HG03460 (cell line): ENCODE results near the gene CMTM8.
"Not testable (repeated sequence)": the region's sequence is repeated elsewhere in the genome, so short reads cannot be mapped to it uniquely, and the experiment has no call there.

ENCODE experiments used
- ATAC-seq: cut with Tn5 transposase; IDR thresholded peaks from one replicate; pipeline ENCODE4 v1.9.1; 2021; ENCODE audit not compliant: unreplicated experiment

Gene CMTM8, protein sequence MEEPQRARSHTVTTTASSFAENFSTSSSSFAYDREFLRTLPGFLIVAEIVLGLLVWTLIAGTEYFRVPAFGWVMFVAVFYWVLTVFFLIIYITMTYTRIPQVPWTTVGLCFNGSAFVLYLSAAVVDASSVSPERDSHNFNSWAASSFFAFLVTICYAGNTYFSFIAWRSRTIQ

DNA sequence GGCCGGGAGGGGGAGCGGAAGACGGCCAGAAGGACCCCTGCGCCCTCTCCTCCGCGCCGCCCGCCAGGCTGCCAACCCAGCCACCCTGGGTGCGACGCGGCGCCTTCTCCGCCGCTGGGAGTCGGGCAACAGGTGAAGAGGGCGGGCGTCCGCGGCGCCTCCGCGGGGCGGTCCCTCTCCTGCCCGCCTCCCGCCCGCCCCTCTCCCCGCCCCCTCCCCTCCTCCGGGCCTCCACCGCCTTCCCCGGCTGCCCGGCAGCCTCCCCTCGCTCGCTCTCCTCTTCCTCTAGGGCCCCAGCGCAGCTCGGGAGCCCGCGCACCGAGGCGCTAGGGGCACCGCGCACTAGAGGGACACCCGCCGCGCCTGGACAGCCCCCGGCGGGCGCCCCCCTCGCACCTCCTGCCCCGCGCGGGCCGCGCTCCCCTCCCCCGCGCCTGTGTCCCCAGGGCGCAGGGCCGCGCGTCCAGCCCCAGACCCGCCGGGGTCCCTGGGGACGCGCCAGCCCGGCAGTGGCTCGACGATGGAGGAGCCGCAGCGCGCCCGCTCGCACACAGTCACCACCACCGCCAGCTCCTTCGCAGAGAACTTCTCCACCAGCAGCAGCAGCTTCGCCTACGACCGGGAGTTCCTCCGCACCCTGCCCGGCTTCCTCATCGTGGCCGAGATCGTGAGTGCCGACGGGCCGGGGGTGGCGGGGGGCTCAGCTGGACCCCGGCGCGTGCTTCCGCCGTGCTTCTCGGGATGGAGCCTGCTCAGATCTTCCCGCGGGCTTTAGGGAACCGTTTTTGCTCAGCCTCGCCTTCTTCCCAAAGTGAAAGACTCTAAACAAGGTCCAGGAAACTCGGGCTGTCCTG is at the start of gene CMTM8:
TSS of gene CMTM8 (plus strand) at position 228 of the 854 bp plus-strand sequence. CDS start at position 521, 293 bp downstream.
- peak; percentile 42 for ATAC-seq

DNA sequence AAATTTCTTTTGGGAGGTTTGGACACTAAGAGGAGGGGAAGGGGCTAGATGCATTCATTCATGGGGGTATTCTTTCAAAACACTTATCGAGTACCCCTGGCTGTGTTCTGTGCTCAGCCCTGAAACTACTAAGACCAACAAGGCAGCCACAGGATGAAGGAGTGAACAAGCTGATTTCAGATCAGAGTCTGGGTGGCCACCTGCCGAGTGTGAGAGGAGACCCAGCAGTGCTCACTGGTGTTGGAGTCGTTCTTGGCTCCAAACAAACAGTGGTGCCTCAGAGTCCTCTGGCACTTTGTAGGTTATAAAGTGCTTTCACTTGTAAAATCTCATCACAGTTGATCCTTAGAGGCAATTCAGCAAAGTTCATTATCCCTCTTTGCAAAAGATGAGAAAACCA is 48.8 kb upstream of the CMTM8 start:
- no peak for ATAC-seq

DNA sequence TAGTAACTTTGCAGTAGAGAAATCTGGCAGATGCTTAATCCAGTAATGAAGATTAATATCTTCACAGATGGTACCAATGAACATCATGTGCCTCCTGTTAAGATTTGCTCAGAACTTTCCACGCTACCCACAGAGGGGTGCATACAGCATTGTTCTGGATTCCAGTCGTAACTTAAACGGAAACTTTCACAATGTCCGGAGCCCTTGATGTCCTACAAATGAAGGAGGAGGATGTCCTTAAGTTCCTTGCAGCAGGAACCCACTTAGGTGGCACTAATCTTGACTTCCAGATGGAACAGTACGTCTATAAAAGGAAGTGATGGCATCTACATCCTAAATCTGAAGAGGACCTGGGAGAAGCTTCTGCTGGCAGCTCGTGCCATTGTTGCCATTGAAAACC is 47.9 kb upstream of the CMTM8 start:
- not testable (repeated sequence) for ATAC-seq

DNA sequence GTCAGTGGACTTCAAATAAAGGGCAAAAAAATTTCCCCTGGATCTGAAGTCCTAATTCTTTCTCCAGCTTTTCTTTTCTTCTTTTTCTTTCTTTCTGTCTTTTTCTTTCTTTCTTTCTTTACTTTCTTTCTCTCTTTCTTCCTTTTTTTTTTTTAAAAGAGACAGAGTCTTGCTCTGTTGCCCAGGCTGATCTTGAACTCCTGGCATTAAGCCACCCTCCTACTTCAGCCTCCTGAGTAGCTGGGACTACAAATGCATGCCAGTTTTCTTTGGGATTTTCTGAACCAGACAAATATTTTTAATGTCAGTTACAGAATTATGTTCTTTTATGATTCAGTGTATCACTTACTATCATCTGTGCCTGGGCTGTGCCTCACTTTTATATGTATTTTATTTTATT is 45.4 kb upstream of the CMTM8 start:
- no peak for ATAC-seq

DNA sequence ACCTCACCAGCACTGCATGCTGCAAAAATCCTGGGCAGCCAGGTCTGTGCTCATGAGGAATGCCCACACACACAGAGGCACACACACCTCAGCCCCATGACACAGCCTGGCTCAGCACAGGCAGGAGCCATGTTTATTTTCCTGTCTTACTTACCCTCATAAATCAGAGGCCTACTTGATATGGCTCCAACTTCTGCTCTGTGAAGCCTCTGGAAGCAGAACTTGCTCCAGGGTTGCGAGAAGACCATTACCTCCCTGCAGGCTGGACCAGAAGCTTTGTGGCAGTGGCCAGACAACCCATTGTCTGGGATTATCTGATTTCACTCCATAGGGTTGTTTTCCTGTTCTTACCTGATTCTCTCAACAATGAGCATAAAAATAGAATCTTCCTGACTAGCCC is 43.8 kb upstream of the CMTM8 start:
- no peak for ATAC-seq

DNA sequence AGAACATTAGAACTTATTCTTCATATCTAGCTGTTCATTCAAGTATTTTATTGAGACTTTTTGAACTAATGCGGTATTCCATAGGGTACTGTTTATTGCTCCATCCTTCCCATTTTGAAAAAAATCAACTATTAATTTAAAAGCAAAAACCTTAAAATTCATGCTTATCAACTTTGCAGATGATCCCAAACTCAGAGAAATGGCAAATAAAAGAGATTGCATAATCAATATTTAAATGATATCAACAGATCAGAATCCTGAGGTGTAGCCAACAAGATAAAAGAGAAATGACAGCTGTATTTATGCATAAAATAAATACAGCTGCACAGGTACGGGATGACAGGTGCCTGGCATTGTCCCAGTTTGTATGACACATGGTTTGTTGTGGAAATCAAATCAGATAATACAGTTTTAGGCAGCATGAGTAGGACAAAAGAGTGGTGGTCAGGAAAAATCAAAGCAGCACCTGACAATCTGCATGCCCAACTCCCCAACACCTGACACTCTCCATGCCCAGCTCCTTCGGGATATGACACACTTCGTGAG is 42.4 kb upstream of the CMTM8 start:
- no peak for ATAC-seq

DNA sequence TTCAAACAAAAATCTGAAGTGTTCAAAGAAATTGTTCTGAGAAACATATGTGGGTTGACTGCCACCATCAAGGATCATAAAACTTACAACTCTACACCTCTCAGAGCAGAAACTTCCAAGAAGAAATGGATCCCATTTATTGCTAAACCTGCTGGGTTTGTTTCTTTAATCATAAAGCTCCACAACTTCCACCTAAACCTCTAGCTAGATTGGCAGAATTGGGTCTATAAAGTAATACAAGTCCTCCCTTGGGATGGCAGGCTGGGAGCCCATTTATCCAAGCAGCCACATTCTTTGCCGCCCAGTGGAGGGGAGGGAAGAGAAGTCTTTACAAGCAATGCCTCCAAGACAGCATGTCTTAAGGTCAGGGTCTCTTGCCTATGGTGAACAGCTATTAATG is 40.5 kb upstream of the CMTM8 start:
- no peak for ATAC-seq

DNA sequence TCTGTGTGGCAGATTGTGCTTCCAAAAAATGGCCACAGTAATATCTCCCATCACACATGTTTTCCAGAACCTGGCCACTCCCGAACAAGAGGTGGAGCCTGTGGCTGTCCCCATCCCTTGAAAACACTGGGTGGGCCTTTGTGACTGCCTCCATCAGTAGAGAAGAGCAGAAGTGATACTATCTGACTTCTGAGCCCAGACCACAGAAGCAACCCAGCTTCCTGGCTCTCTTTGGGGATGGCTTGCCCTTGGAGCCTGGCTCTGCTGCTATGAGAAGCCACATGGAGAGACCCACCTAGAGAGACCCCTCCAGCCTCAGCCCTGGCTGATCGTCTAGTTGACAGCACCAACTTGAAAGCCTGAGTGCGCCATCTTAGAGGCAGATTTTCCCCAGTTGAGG is 39.8 kb upstream of the CMTM8 start:
- ATAC-seq: no peak

DNA sequence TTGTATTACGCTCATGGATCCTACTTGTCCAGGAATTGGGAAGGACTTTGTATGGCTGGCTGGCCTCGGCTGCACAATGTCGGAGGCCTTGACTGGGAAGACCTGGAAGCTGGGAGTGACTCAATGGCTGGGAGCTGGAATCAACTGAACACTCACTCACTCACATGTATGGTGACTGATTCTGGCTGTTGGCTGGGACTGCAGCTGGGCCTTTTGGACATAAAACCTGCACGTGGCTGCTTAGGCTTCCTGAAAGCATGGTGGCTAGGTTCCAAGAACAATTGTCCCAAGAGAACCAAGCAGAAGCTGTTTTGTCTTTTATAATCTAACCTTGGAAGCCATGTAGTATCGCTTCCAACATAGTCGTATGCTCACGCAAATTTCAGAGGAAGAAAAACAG is 38.0 kb upstream of the CMTM8 start:
- ATAC-seq: no peak

DNA sequence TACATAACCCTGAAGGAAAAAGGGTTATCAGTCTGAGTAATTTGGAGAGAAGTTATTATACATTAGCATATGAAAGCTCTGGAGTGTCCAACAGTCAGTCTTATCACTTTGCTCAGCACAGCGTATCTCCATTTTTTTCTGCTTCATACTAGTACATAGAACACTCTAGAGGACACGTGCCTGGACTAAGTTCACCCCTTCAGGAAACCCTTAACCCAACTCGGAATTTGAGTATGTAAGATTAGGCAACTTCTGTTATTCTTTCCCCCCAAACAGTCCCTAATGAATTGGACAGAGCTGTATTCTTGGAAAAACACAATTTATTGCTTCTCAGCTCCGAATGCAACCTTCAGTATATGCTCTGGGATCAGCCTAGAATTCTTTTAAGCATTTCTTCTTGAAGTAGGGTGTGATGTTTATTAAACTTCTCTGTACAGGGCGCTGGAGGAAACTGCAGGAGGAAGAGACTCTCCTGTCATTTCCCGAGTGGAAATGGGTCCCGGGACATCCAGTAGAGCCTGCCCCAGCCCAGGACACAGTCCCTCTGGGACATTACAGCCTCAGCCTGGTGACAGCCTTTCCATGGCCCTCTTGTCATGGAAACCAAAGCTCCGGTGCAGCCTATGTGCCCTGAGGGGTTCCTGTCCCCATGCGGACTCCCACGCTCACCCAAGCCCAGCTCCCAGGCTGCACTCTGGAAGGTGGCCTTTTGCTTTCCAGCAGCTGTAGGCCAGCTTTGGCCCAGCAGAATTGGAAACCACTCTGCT is 37.3 kb upstream of the CMTM8 start:
- no peak for ATAC-seq

DNA sequence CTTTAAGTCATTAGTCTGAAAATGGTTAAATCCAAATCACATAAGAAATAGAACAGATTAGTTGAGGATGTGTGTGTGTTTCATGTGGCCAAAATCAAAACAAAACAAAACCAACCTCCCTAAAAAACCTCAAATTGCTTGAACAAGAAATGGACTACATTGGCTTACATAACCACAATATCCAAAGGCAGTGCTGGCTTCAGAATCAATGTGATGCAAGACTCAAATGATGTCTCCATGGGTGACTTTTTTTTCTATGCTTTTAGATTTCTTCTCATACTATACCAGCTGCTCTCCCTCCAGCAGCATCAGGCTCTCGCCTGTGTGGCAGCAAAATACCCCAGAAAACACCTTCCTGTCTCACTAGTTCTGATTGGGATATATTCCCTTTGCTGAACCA is 36.0 kb upstream of the CMTM8 start:
- no peak for ATAC-seq

DNA sequence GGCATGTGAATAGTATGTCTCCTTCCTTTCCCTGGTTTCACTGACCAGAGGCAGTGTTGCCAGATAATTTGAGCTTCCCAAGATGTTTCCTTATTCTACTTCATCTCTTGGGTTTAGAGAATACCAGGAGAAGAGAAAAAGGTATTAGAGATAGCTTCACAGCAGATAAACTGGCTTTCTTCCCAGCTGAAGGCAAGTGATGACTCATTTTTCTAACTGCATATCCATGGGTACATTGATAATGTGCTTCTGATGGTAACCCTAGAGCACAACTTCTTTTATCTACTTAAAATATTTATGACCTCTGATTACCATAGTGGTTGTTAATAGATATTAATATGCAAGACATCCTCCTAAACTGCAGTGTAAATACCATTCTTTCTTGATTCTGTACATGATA is 34.6 kb upstream of the CMTM8 start:
- ATAC-seq: no peak

DNA sequence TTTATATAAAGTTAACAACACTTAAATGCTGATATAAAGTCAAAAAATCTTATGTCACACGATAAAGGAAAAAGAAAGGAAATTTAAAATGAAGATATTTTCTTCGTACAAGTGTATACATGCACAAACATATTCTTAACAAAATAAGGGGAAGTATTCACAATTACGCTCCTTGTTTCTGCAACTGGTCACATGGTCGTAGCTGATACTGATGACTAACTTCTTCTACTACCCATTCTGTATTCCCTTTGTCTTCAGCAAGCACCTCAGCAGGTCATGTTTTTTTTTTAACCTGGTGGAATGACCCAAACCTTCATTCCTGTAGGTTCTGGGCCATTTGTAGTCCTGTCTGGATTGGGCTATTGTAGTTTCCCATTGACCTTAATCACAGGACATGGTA is 30.0 kb upstream of the CMTM8 start:
- no peak for ATAC-seq

DNA sequence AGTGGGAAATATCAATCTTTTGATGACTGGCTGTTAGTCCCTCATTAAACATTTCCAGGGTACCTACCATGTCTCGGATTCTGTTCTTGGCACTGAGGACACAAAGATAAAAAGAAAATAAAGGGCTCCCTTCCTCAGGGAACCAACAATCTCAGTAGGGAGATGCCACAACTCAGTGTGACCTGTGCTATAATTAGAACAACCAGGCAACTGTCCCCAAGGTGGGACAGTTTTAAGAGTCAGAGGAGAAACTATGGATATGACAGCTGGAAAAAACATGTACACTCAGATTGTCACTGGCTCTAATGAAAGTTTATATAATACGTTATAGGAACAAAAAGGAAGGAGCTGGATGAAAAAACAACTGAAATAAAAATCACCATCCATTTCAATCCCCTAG is 23.3 kb upstream of the CMTM8 start:
- no peak for ATAC-seq

DNA sequence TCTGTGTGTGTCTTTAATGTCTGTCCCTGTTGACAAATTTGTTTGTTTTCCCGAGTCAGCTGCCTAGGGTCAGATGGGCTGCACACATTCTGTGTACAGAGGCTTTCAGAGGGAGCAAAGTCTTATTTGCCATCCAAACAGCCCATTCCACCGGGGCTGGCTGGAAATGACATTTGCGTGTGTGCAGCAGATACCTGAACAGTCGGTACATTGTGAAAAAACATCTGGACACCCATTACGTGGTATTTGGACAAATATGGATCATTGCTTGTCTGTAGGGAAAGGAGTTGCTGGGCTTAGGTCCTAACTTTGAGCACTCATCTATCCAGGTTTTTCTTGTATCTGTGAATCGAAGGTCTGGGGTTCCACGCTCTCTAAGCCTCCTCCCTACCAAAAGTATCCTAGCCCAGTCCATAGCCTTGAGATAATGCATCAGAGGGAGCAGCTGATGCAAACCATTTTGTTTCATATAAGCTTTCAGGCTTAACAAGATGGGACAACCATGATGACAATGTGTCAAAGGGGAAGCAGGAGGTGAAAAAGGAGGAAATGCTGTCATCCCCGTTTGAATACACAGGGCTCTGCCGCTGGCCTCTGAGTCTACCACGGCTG is 22.2 kb upstream of the CMTM8 start:
- no peak for ATAC-seq

DNA sequence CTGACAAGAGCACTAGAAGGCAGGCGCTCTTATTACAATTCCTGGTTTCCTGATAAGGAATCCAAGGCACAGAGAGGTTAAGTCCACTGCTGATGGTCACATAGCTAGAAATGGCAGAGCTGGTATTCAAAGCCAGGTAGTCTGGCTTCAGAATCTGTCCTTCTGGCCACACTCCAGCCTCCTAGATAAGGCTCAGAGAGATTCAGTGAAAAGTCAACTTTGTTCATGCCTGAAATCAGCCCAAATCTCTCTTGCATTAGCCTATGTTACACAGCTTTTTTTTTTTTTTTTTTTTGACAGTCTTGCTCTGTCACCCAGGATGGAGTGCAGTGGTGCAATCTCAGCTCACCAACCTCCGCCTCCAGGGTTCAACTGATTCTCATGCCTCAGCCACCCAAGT is 21.1 kb upstream of the CMTM8 start:
- no peak for ATAC-seq

DNA sequence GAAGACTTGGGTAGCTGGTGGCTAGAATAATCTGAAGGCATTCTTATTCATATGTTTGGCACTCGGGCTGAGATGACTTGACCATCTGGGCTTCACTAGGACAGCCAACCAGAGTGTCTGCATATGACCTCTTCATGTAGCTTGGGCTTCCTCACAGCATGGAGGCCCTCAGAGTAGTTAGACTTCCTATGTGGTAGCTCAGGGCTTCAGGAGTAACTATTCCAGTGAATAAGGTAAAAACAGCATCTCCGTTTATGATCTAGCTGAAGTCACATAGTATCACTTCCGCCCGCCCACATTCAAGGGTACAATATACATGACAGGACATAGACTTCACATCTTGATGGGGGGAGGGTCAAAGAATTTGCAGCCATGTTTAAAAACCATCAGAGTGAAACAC is 18.9 kb upstream of the CMTM8 start:
- ATAC-seq: no peak

DNA sequence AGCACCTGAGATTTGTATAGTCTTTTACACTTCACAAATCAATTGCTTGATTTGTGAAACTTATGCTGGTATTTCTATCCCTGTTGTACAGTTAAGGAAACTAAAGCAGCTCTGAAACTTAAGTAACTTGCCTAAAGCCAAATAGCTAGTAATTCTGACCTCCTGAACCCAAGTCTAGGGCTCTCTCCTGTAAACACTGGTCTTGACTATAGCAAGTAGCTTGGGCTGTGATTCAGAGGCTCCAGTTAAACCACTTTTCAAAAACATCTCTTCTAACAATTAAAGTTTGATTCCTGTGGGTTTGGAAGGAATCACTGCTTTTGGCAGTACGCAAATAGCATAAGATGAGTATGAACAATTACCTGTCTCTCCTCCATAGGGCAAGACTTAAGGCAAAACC is 18.5 kb upstream of the CMTM8 start:
- ATAC-seq: no peak

DNA sequence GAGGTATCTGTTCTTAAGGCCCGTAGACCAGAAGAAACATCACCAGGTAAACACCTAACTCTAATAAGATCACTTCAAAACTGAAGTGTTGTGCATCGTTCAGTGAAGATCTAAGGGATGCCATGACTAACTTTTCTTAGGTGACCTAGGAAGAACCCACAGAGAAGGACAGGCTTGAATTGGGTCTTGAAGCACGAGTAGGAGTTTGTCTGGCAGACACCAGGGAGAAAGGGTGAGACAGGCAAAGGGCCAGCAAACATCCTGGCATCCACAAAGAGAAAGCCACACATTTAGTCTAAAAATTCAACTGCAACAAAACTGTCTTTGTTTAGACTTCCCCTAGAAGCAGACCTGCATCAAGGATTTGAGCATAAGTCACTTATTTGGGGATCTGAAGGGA is 15.5 kb upstream of the CMTM8 start:
- ATAC-seq: no peak

DNA sequence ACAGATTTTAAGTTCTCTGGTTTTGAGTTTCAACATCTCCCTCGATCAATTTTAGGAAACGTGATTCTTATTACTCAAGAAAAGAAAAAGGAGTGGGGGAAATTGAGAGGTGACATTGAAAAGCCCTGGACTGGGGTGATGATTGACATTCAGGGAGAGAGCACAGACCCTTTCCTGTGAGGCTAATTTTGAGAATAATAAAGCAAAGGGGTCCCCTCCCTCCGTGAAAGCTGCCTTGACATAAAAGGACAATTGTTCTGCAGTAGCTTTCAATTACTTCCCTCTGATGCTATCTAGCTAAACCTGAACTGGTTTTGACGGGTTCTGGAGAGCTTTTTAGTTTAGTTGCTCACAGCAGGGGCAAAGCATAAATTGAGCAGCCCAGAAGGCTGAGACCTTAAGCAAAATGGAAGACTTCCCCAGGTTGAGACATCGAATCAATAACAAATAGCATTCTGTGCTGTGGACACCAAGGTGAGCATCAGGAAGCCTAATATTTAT is 14.4 kb upstream of the CMTM8 start:
- ATAC-seq: no peak

DNA sequence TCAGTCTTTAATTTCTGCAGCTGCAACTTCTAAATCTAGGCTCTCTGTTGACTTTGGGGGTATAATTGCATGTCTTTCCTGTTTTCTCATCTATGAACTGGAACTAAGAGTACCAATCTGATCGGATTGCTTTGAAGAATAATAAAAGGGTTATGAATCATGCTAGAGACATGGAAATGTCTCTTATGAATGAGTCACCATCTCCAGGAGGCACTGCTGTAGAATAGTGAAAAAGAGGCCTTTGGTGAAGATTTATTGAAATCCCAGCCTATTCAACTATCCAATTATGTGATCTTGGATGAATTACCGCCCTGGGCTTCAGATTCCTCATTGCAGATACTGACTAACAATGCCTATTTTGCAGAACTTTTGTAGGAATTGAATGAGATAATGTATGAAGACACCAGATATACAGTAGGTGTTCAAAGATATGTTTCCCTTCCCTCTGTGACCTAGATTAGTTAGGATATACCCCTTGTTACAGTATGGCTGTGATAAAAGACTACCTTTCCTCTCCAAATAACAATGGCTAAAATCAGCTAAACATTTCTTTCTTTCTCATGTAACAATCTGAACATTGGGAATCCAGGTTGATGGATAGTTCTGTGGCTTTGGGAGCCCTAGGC is 11.5 kb upstream of the CMTM8 start:
- no peak for ATAC-seq
